CD4-positive, CD25-positive, alpha-beta regulatory T cell (primary cell): ENCODE measurements around the gene OR10T2. TPM values are rescaled to one million over a fixed set of nuclear protein-coding genes. Genes with fewer than 3 reads are reported as not detected.
"Not testable (repeated sequence)": the region's sequence is repeated elsewhere in the genome, so short reads cannot be mapped to it uniquely, and the experiment has no call there.

Source experiments
- ATAC-seq, 2 donors: fragments of 150-1000 bp; cut with Tn5 transposase; one replicate each; pipeline ENCODE4 v1.10.0; 2021; ENCODE audit warnings: low read depth in 2 of 2, moderate number of reproducible peaks in 2 of 2, moderate library complexity in 1 of 2
- DNase-seq, 3 donors: peaks; one replicate each; pipeline versions ENCODE4 v3.0.0 to v3.0.0-alpha.2; 2012 to 2022; ENCODE audit warnings: mixed read lengths in 1 of 3
- H3K27ac ChIP-seq: one replicate; pipeline ENCODE4 v1.7.0; 2013; ENCODE audit warnings: mild to moderate bottlenecking, low read length; ENCODE audit not compliant: insufficient read depth, poor library complexity, severe bottlenecking
- H3K27me3 ChIP-seq: one replicate; pipeline ENCODE4 v1.7.0; 2013; ENCODE audit warnings: low read length; ENCODE audit not compliant: control insufficient read depth, insufficient read depth
- H3K36me3 ChIP-seq: one replicate; pipeline ENCODE4 v1.7.0; 2013; ENCODE audit warnings: mild to moderate bottlenecking, low read length, moderate library complexity; ENCODE audit not compliant: control insufficient read depth, insufficient read depth
- H3K4me1 ChIP-seq: 2 replicates; pipeline ENCODE4 v1.7.0; 2013; ENCODE audit warnings: mild to moderate bottlenecking, low read length; ENCODE audit not compliant: insufficient read depth, control insufficient read depth, poor library complexity, severe bottlenecking
- H3K4me3 ChIP-seq: one replicate; pipeline ENCODE4 v1.7.0; 2013; ENCODE audit warnings: low read depth, mild to moderate bottlenecking, low read length, moderate library complexity
- H3K9me3 ChIP-seq, 2 experiments: 1 replicate in 1 of 2; 2 replicates in 1 of 2; pipeline ENCODE4 v1.7.0; 2013; ENCODE audit warnings: low read length in 2 of 2, mild to moderate bottlenecking in 1 of 2, moderate library complexity in 1 of 2; ENCODE audit not compliant: control insufficient read depth in 2 of 2
- H3K27ac Mint-ChIP-seq, 3 donors: one replicate each; pipeline ENCODE4 v1.8.0; 2020 to 2022; ENCODE audit warnings: mild to moderate bottlenecking in 3 of 3, mixed read lengths in 3 of 3, moderate library complexity in 2 of 3
- H3K27me3 Mint-ChIP-seq: one replicate; pipeline ENCODE4 v1.8.0; 2022; ENCODE audit warnings: mild to moderate bottlenecking, mixed read lengths
- H3K36me3 Mint-ChIP-seq: one replicate; pipeline ENCODE4 v1.8.0; 2020; ENCODE audit warnings: mixed read lengths
- H3K4me1 Mint-ChIP-seq, 4 donors: one replicate each; pipeline ENCODE4 v1.8.0; 2020 to 2022; ENCODE audit warnings: mixed read lengths in 4 of 4, mild to moderate bottlenecking in 1 of 4
- H3K4me3 Mint-ChIP-seq, 4 donors: one replicate each; pipeline ENCODE4 v1.8.0; 2020 to 2022; ENCODE audit warnings: mild to moderate bottlenecking in 4 of 4, mixed read lengths in 4 of 4, moderate library complexity in 3 of 4
- H3K9me3 Mint-ChIP-seq, 7 donors: one replicate each; pipeline ENCODE4 v1.8.0; 2020 to 2022; ENCODE audit warnings: mixed read lengths in 7 of 7, mild to moderate bottlenecking in 3 of 7, moderate library complexity in 2 of 7
- polyA plus RNA-seq, 4 donors: library from polyadenylated mRNA; unstranded; fragments of 300-500 nt; fragmentation: Illumina TruSeq; gene quantifications; one replicate each; pipeline ENCODE4 v1.2.3, GENCODE V29; 2021
- total RNA-seq: library from RNA; stranded (reverse); gene quantifications from one replicate; pipeline ENCODE4 v1.2.3, GENCODE V29; 2022

Gene OR10T2
- total and polyA plus RNA-seq, 5 donors from 2014 or later = not detected

GRCh38 chr1:158374860-158375259 is 24.4 kb downstream of the OR10T2 start:
- ATAC-seq (no peak), DNase-seq (no peak)
- Mint-ChIP-seq H3K4me1 (no peaks in the 10 kb centered on the region), H3K27ac (no peak overlapping the region), H3K4me3 (no peak overlapping the region), H3K9me3 (peaks cover 0 to 11% (median 4%) of the 10 kb centered on the region in 7 donors), H3K36me3 (no peaks in the 10 kb centered on the region), H3K27me3 (peaks cover 6% of the 10 kb centered on the region)
- Histone ChIP-seq H3K27ac (no peak overlapping the region), H3K27me3 (no peaks in the 10 kb centered on the region), H3K36me3 (no peaks in the 10 kb centered on the region), H3K9me3 (peaks cover 7 to 12% of the 10 kb centered on the region in 2 experiments), H3K4me3 (no peak overlapping the region), H3K4me1 (no peaks in the 10 kb centered on the region)

DNA sequence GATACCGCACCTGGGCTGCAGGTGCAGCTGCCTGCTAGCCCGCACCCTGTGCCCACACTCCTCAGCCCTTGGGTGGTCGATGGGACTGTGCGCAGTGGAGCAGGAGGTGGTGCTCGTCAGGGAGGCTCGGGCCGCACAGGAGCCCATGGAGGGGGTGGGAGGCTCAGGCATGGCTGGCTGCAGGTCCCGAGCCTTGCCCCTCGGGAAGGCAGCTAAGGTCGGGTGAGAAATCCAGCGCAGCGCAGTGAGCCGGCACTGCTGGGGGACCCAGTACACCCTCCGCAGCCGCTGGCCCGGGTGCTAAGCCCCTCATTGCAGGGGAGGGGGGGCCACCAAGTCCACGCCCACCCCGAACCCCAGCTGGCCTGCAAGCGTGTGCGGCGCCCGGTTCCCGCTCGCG is 25.2 kb downstream of the OR10T2 start:
- peaks cover 0 to 12% (median 4%) of the 10 kb centered on the region in 7 donors for H3K9me3 Mint-ChIP-seq
- not testable (repeated sequence) for H3K4me3 Mint-ChIP-seq, H3K4me1 Mint-ChIP-seq, H3K27me3 Mint-ChIP-seq, H3K4me3 ChIP-seq, DNase-seq, ATAC-seq, H3K27ac Mint-ChIP-seq, H3K36me3 ChIP-seq, H3K27ac ChIP-seq, H3K36me3 Mint-ChIP-seq, H3K4me1 ChIP-seq, H3K27me3 ChIP-seq
- peaks cover 7 to 12% of the 10 kb centered on the region in 2 experiments for H3K9me3 ChIP-seq

DNA sequence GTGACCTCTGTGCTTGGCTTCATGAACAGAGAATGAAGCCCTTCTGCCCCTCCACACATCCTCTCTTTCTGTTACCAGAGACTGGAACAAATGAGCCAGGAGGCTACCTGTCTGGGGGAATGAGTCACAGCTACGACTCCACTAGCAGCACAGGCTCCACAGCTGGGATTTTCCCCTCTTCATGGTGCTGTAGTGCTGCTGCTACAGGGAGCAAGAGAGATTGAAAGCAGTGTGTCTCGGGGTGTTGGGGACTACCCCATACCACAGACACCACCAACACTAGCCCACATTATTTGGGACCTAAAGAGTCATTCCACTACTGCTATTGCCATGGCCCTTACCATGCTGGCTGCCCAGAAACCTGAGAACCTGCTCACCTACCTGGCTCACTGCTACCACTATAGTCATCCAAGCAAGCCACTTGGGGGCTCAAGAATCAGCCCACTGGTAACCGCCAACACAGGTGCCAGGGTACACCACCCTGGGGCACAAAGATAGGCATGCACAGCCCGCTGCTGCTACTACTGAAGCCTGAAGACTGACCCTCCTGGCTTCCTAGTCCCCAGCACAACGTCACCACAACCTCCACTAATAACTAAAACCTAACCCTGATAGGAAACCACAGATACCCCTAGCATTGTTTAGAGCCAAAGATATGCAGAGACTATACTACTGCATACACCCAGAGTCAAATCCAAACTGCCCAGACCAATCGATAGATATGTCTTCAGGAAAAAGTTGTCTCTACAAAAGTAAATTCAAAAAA is 27.9 kb downstream of the OR10T2 start:
- ATAC-seq (peak in 1 of 2 donors; percentile 34), DNase-seq (peak in 1 of 3 donors; percentile 2)
- Mint-ChIP-seq H3K4me3 (no peak overlapping the region), H3K9me3 (peaks cover 0 to 12% (median 5%) of the 10 kb centered on the region in 7 donors), H3K27me3 (no peaks in the 10 kb centered on the region), H3K4me1 (no peaks in the 10 kb centered on the region), H3K36me3 (no peaks in the 10 kb centered on the region), H3K27ac (no peak overlapping the region)
- H3K4me3 ChIP-seq = no peak overlapping the region
- no peaks in the 10 kb centered on the region for H3K4me1 ChIP-seq
- H3K27me3 ChIP-seq = no peaks in the 10 kb centered on the region
- peaks cover 7 to 12% of the 10 kb centered on the region in 2 experiments for H3K9me3 ChIP-seq
- no peak overlapping the region for H3K27ac ChIP-seq
- H3K36me3 ChIP-seq = no peaks in the 10 kb centered on the region

GRCh38 chr1:158366783-158367182 is 32.5 kb downstream of the OR10T2 start:
- ATAC-seq = no peak
- Histone ChIP-seq H3K4me1 (no peaks in the 10 kb centered on the region), H3K4me3 (no peak overlapping the region), H3K27ac (no peak overlapping the region), H3K27me3 (no peaks in the 10 kb centered on the region), H3K36me3 (no peaks in the 10 kb centered on the region), H3K9me3 (peaks cover 2 to 6% of the 10 kb centered on the region in 2 experiments)
- Mint-ChIP-seq H3K27ac (no peak overlapping the region), H3K9me3 (peaks cover 0 to 7% (median 3%) of the 10 kb centered on the region in 7 donors), H3K4me1 (no peaks in the 10 kb centered on the region), H3K27me3 (peaks cover 5% of the 10 kb centered on the region), H3K4me3 (no peak overlapping the region), H3K36me3 (no peaks in the 10 kb centered on the region)
- DNase-seq = no peak

DNA sequence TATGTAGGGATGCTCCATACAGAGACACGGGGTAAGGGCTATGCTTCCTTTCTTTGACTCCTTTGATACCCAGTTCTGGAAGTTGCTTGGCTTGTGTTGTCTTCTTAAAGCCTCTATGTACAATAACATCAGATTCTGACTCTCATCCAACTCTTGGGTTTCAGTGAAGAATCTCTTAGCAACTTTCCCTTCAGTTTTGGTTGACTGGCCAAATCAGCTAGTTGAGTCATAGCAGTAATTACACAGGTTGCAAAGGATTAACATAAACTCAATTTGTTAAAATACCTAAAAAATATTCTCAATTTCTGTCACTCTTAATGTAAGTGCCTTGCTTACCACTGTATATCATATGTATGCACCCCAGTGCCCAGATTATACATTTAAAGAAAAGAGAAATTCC is 36.3 kb downstream of the OR10T2 start:
- H3K27me3 Mint-ChIP-seq = peaks cover 5% of the 10 kb centered on the region
- no peak for ATAC-seq
- H3K4me1 Mint-ChIP-seq = no peaks in the 10 kb centered on the region
- no peak overlapping the region for H3K4me3 Mint-ChIP-seq
- H3K9me3 Mint-ChIP-seq = peaks cover 0 to 3% (median 0%) of the 10 kb centered on the region in 7 donors
- no peak overlapping the region for H3K27ac ChIP-seq
- DNase-seq = no peak
- no peak overlapping the region for H3K4me3 ChIP-seq
- peaks cover under 1% of the 10 kb centered on the region for H3K27me3 ChIP-seq
- no peaks in the 10 kb centered on the region for H3K36me3 Mint-ChIP-seq
- H3K9me3 ChIP-seq = no peaks in the 10 kb centered on the region
- no peaks in the 10 kb centered on the region for H3K36me3 ChIP-seq
- H3K4me1 ChIP-seq = no peaks in the 10 kb centered on the region
- no peak overlapping the region for H3K27ac Mint-ChIP-seq

DNA sequence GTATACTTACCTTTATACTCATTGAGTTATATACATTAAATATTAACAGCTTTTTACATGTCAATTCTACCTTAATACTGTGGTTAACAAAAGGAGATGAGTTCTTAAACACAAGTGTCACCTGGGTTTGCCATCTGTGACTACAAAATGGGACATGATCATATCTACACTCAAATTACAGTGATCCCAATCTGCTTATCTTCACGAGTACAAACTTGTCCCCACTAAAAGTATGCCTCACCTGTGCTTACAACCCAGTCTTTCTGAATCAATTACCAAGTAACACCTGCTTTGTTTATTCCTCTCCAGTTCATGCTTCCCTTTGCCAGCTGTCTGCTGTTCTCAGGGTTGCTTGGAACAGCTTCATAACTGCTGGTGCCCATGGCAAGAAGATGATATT is 36.8 kb downstream of the OR10T2 start:
- Mint-ChIP-seq H3K4me1 (no peaks in the 10 kb centered on the region), H3K9me3 (peaks cover 0 to 3% (median 0%) of the 10 kb centered on the region in 7 donors), H3K4me3 (no peak overlapping the region)

DNA sequence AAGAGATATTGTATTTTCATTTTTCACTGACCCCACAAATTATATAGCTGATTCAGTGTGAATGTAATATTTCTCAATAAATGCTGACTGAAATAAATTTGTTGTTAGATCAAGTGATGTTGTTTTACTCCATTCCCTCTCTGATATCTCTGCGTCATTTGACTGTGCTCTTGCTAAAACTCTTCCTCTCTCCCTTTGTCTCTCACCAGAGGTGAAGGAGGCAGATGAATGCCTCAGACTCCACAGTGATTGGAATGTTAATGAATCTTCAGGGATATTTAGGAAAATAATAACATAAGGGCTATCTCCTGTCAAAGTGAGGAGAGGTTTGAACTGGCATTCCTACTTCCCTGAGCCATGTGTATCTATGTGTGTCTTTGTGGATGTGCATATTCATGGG is 41.8 kb downstream of the OR10T2 start:
- Mint-ChIP-seq H3K4me3 (no peak overlapping the region), H3K4me1 (no peaks in the 10 kb centered on the region), H3K27me3 (peaks cover 7% of the 10 kb centered on the region), H3K36me3 (no peaks in the 10 kb centered on the region), H3K9me3 (peaks cover 0 to 1% (median 0%) of the 10 kb centered on the region in 7 donors), H3K27ac (no peak overlapping the region)
- DNase-seq (no peak), ATAC-seq (no peak)
- Histone ChIP-seq H3K9me3 (no peaks in the 10 kb centered on the region), H3K36me3 (no peaks in the 10 kb centered on the region), H3K4me1 (no peaks in the 10 kb centered on the region), H3K4me3 (no peak overlapping the region), H3K27me3 (peaks cover 2% of the 10 kb centered on the region), H3K27ac (no peak overlapping the region)

More for the DNA sequence above, 36.8 kb downstream of the OR10T2 start:
- Histone ChIP-seq H3K27me3 (peaks cover 2% of the 10 kb centered on the region), H3K4me3 (no peak overlapping the region), H3K36me3 (no peaks in the 10 kb centered on the region), H3K9me3 (no peaks in the 10 kb centered on the region), H3K4me1 (no peaks in the 10 kb centered on the region), H3K27ac (no peak overlapping the region)
- Mint-ChIP-seq H3K27me3 (peaks cover 5% of the 10 kb centered on the region), H3K36me3 (no peaks in the 10 kb centered on the region), H3K27ac (no peak overlapping the region)
- ATAC-seq (no peak), DNase-seq (no peak)

GRCh38 chr1:158356616-158357015 is 42.6 kb downstream of the OR10T2 start:
- H3K4me1 Mint-ChIP-seq = no peaks in the 10 kb centered on the region

More at GRCh38 chr1:158356616-158357015, 42.6 kb downstream of the OR10T2 start:
- Mint-ChIP-seq H3K4me3 (no peak overlapping the region), H3K27me3 (peaks cover 7% of the 10 kb centered on the region), H3K9me3 (peaks cover 0 to 1% (median 0%) of the 10 kb centered on the region in 7 donors), H3K27ac (no peak overlapping the region), H3K36me3 (no peaks in the 10 kb centered on the region)
- ATAC-seq (no peak), DNase-seq (no peak)
- Histone ChIP-seq H3K4me1 (no peaks in the 10 kb centered on the region), H3K27ac (no peak overlapping the region), H3K9me3 (no peaks in the 10 kb centered on the region), H3K36me3 (no peaks in the 10 kb centered on the region), H3K27me3 (peaks cover 2% of the 10 kb centered on the region), H3K4me3 (no peak overlapping the region)
